AG04450 (cell line): ENCODE results near the gene SMURF2. TPM values are rescaled to one million over a fixed set of nuclear protein-coding genes. Genes with fewer than 3 reads are reported as not detected.

ENCODE experiments used
- CTCF ChIA-PET: fragments of 300-600, 350-600 bp; formaldehyde crosslinking; extraction: SDS; loops from one replicate; lab custom pipeline; 2022; ENCODE audit warnings: antibody characterized with exemption, inconsistent platforms; lab: Charles Lee
- POLR2A ChIA-PET: fragments of 350-600 bp; formaldehyde crosslinking; extraction: SDS; loops from one replicate; lab custom pipeline; 2021; ENCODE audit warnings: antibody characterized with exemption, inconsistent platforms; lab: Yijun Ruan, JAX
- DNase-seq: peaks from one replicate; pipeline ENCODE4 v3.0.0-alpha.2; 2011; ENCODE audit warnings: low read depth, low spot score
- H3K27ac ChIP-seq: one replicate; pipeline ENCODE4 v1.5.1; 2012; ENCODE audit warnings: low read depth, low read length, control low read depth
- H3K27me3 ChIP-seq: one replicate; pipeline ENCODE4 v1.6.0; 2012; ENCODE audit warnings: low read length; ENCODE audit not compliant: control insufficient read depth, insufficient read depth
- H3K4me3 ChIP-seq: 2 replicates; pipeline ENCODE4 v1.5.1; 2011; ENCODE audit warnings: mild to moderate bottlenecking, low read depth, low read length, control low read depth
- H3K9me3 ChIP-seq: 2 replicates; pipeline ENCODE4 v1.5.1; 2012; ENCODE audit warnings: low read length; ENCODE audit not compliant: control insufficient read depth, insufficient read depth
- CTCF ChIP-seq: IDR thresholded peaks from 2 replicates; pipeline ENCODE4 v1.5.1; 2011; ENCODE audit warnings: low read depth, low read length, control low read depth, inconsistent platforms
- polyA plus RNA-seq: library from polyadenylated mRNA; depleted of rRNA; stranded (reverse); fragments of >200 nt; gene quantifications from 2 replicates; pipeline ENCODE4 v1.2.3, GENCODE V29; 2011; rRNA removed
- small RNA-seq: library from RNA; depleted of rRNA; stranded (forward); fragments of <200 nt; gene quantifications from one replicate; pipeline ENCODE3, GENCODE V24; 2012; ENCODE audit warnings: low read depth; ENCODE audit not compliant: insufficient read length

The SMURF2 gene
- polyA plus RNA-seq, 1 experiment: 147 TPM

GRCh38 chr17:64498308-64499203 is 163.6 kb downstream of the SMURF2 start:
- POLR2A ChIA-PET: interaction anchor here (0.6 kb wide), 2 partner anchors 53 to 59 kb away, joined by 3 to 4 read pairs; no protein-coding TSS in a partner anchor
- CTCF ChIA-PET: interaction anchor here (0.6 to 11.8 kb wide), 4 partner anchors 8 to 279 kb away, joined by 3 to 236 read pairs (median 3); no protein-coding TSS in a partner anchor
- Histone ChIP-seq H3K9me3 (no peaks in the 10 kb centered on the region), H3K27ac (no peak overlapping the region), H3K27me3 (no peaks in the 10 kb centered on the region), H3K4me3 (no peak overlapping the region)
- no peak for DNase-seq
- TF ChIP-seq CTCF: no peak

- Histone ChIP-seq H3K4me3 (peak overlapping the region; percentile 86), H3K27ac (peak overlapping the region; percentile 81), H3K9me3 (no peaks in the 10 kb centered on the region), H3K27me3 (no peaks in the 10 kb centered on the region)
- CTCF ChIA-PET: interaction anchor here (11.8 kb wide), 1 partner anchor 78 kb away, joined by 236 read pairs; no protein-coding TSS in a partner anchor
- POLR2A ChIA-PET: interaction anchor here (0.8 to 2.3 kb wide), 3 partner anchors 8 to 76 kb away, joined by 3 to 77 read pairs (median 3); partner anchors contain the start of genes CEP95 and DDX5
- TF ChIP-seq CTCF: no peak; the same call in 1 of the 2 replicates
- no peak for DNase-seq
These were observed 164.5 kb downstream of the SMURF2 start for GRCh38 chr17:64497565-64498035.

GRCh38 chr17:64496786-64497564 is 165.1 kb downstream of the SMURF2 start, which contains the start of gene POLG2:
TSS of gene POLG2 (minus strand) at chr17:64497054. CDS start at chr17:64496968, 86 bp downstream.
- TF ChIP-seq CTCF: peak; percentile 65
- ChIA-PET CTCF (interaction anchor here (0.6 to 11.8 kb wide), 3 partner anchors 78 to 240 kb away, joined by 3 to 236 read pairs (median 7); no protein-coding TSS in a partner anchor), POLR2A (interaction anchor here (0.5 to 2.3 kb wide), 7 partner anchors 9 to 154 kb away, joined by 3 to 77 read pairs (median 3); partner anchors contain the start of genes CEP95 and DDX5)
- Histone ChIP-seq H3K9me3 (no peaks in the 10 kb centered on the region), H3K4me3 (peak within 1 kb of the TSS; percentile 86), H3K27ac (peak within 1 kb of the TSS; percentile 81), H3K27me3 (no peaks in the 10 kb centered on the region)
- DNase-seq: peak; percentile 86

GRCh38 chr17:64496348-64496785 is 165.7 kb downstream of the SMURF2 start:
- peak overlapping the region; percentile 86 for H3K4me3 ChIP-seq
- DNase-seq: no peak
- H3K27ac ChIP-seq: peak overlapping the region; percentile 41
- no peak for TF ChIP-seq CTCF
- POLR2A ChIA-PET: interaction anchor here (0.5 to 2.3 kb wide), 6 partner anchors 9 to 155 kb away, joined by 3 to 77 read pairs (median 3); partner anchors contain the start of genes CEP95 and DDX5
- H3K27me3 ChIP-seq: no peaks in the 10 kb centered on the region
- no peaks in the 10 kb centered on the region for H3K9me3 ChIP-seq
- CTCF ChIA-PET: interaction anchor here (0.6 to 11.8 kb wide), 3 partner anchors 77 to 240 kb away, joined by 3 to 236 read pairs (median 7); no protein-coding TSS in a partner anchor

Small RNA genes within 50 kb of the gene (small RNA-seq; reads per million reads assigned to genes)
- not detected for gene AC009994.1

Other genes starting within 250 kb of the SMURF2 start
- 5.1 and 5.4 TPM in 2 replicates for gene MILR1, start 213.2 kb downstream of the SMURF2 start, polyA plus RNA-seq
- 6.6 and 9.2 TPM in 2 replicates for gene POLG2, start 165.3 kb downstream of the SMURF2 start, polyA plus RNA-seq
- 722 and 915 TPM in 2 replicates for gene DDX5, start 156.0 kb downstream of the SMURF2 start, polyA plus RNA-seq
- gene CEP95, start 155.3 kb downstream of the SMURF2 start, polyA plus RNA-seq: 18.6 and 29.8 TPM in 2 replicates